HuH-7 (cell line): ENCODE measurements around the gene CADPS.

Experiments
- DNase-seq: peaks from one replicate; pipeline ENCODE4 v3.0.0; 2011; ENCODE audit warnings: low spot score

The CADPS gene

GRCh38 chr3:62632510-62633294 is 242.5 kb downstream of the CADPS start:
- DNase-seq: no peak

- no peak for DNase-seq
These were observed 243.7 kb downstream of the CADPS start for GRCh38 chr3:62631488-62631887.

GRCh38 chr3:62630664-62631063 is 244.6 kb downstream of the CADPS start:
- DNase-seq: no peak

GRCh38 chr3:62625268-62625667 is 249.9 kb downstream of the CADPS start:
- no peak for DNase-seq

- DNase-seq: no peak
These were observed 251.0 kb downstream of the CADPS start for GRCh38 chr3:62624185-62624584.

- peak; percentile 4 for DNase-seq
These were observed 252.6 kb downstream of the CADPS start for GRCh38 chr3:62622553-62623174.

GRCh38 chr3:62621925-62622324 is 253.3 kb downstream of the CADPS start:
- DNase-seq: no peak

- DNase-seq: no peak
These were observed 254.0 kb downstream of the CADPS start for GRCh38 chr3:62621176-62621575.

GRCh38 chr3:62615258-62615849 is 259.9 kb downstream of the CADPS start:
- DNase-seq: no peak

GRCh38 chr3:62614527-62614926 is 260.7 kb downstream of the CADPS start:
- DNase-seq: no peak

GRCh38 chr3:62611541-62612240 is 263.5 kb downstream of the CADPS start:
- no peak for DNase-seq

- DNase-seq: no peak
These were observed 267.8 kb downstream of the CADPS start for GRCh38 chr3:62607287-62608029.

- DNase-seq: no peak
These were observed 269.7 kb downstream of the CADPS start for GRCh38 chr3:62605413-62606068.

- no peak for DNase-seq
These were observed 270.4 kb downstream of the CADPS start for GRCh38 chr3:62604751-62605351.

GRCh38 chr3:62604298-62604697 is 270.9 kb downstream of the CADPS start:
- DNase-seq: no peak

- no peak for DNase-seq
These were observed 272.2 kb downstream of the CADPS start for GRCh38 chr3:62602987-62603386.

- no peak for DNase-seq
These were observed 273.0 kb downstream of the CADPS start for GRCh38 chr3:62602129-62602770.

GRCh38 chr3:62601238-62602070 is 273.8 kb downstream of the CADPS start:
- DNase-seq: no peak

GRCh38 chr3:62600033-62600432 is 275.2 kb downstream of the CADPS start:
- DNase-seq: no peak

- no peak for DNase-seq
These were observed 277.7 kb downstream of the CADPS start for GRCh38 chr3:62597491-62597890.
